Fibroblast of lung (primary cell): Measurements from ENCODE around the gene UBE2Q2. TPM values are rescaled to one million over a fixed set of nuclear protein-coding genes. Genes with fewer than 3 reads are reported as not detected.
"Not testable (repeated sequence)": the region's sequence is repeated elsewhere in the genome, so short reads cannot be mapped to it uniquely, and the experiment has no call there.

ENCODE experiments used
- DNase-seq, 2 donors: peaks; one replicate each; pipeline versions ENCODE4 v3.0.0 to v3.0.0-alpha.2; 2010; ENCODE audit warnings: low read depth in 2 of 2
- H2AFZ ChIP-seq: 2 replicates; pipeline ENCODE4 v1.5.1; 2012; ENCODE audit warnings: low read length, control low read depth, inconsistent platforms
- H3K27ac ChIP-seq: 2 replicates; pipeline ENCODE4 v1.5.1; 2011; ENCODE audit warnings: low read length, control low read depth; ENCODE audit not compliant: insufficient read depth
- H3K27me3 ChIP-seq: 2 replicates; pipeline ENCODE4 v1.5.1; 2011; ENCODE audit warnings: mild to moderate bottlenecking, low read length; ENCODE audit not compliant: control insufficient read depth, insufficient read depth
- H3K36me3 ChIP-seq: 2 replicates; pipeline ENCODE4 v1.5.1; 2011; ENCODE audit warnings: low read length; ENCODE audit not compliant: control insufficient read depth, insufficient read depth
- H3K4me1 ChIP-seq: 2 replicates; pipeline ENCODE4 v1.5.1; 2011; ENCODE audit warnings: low read length; ENCODE audit not compliant: control insufficient read depth, insufficient read depth; ENCODE audit errors: extremely low read depth
- H3K4me2 ChIP-seq: 2 replicates; pipeline ENCODE4 v1.5.1; 2011; ENCODE audit warnings: low read length, control low read depth; ENCODE audit not compliant: insufficient read depth; ENCODE audit errors: extremely low read depth
- H3K4me3 ChIP-seq, 4 experiments: fragments of 200-600 bp in 1 of 4; sonication (generic) in 1 of 4; replicated peaks in 1 of 4; 2 replicates each; pipeline ENCODE4 v1.5.1; 2011 to 2016; ENCODE audit warnings: low read length in 4 of 4, low read depth in 3 of 4, mild to moderate bottlenecking in 3 of 4, control low read depth in 2 of 4, inconsistent platforms in 1 of 4, mixed read lengths in 1 of 4; ENCODE audit not compliant: insufficient read depth in 1 of 4; ENCODE audit errors: control extremely low read depth in 1 of 4
- H3K79me2 ChIP-seq: 2 replicates; pipeline ENCODE4 v1.5.1; 2012; ENCODE audit warnings: mild to moderate bottlenecking, low read length, inconsistent platforms; ENCODE audit not compliant: control insufficient read depth, insufficient read depth
- H3K9ac ChIP-seq: 2 replicates; pipeline ENCODE4 v1.5.1; 2011; ENCODE audit warnings: mild to moderate bottlenecking, low read length, control low read depth; ENCODE audit not compliant: insufficient read depth
- H3K9me3 ChIP-seq: 2 replicates; pipeline ENCODE4 v1.5.1; 2012; ENCODE audit warnings: low read depth, low read length; ENCODE audit not compliant: control insufficient read depth, insufficient read depth
- H4K20me1 ChIP-seq: 2 replicates; pipeline ENCODE4 v1.5.1; 2011; ENCODE audit warnings: low read length; ENCODE audit not compliant: control insufficient read depth, insufficient read depth; ENCODE audit errors: extremely low read depth
- CTCF ChIP-seq, 2 donors: IDR thresholded peaks in 1 of 2; conservative IDR thresholded peaks in 1 of 2; 1 replicate in 1 of 2; 2 replicates in 1 of 2; pipeline ENCODE4 v1.5.1; 2011 to 2012; ENCODE audit warnings: low read length in 2 of 2, control low read depth in 1 of 2, inconsistent platforms in 1 of 2, low read depth in 1 of 2, mild to moderate bottlenecking in 1 of 2
- EZH2 ChIP-seq: IDR thresholded peaks from 2 replicates; pipeline ENCODE4 v1.5.1; 2012; ENCODE audit warnings: low read length, control low read depth, mild to moderate bottlenecking; ENCODE audit errors: missing control alignments
- polyA plus RNA-seq, 2 donors: library from polyadenylated mRNA; depleted of rRNA in 1 of 2; stranded (reverse) in 1 of 2; unstranded in 1 of 2; fragments of >200 nt; gene quantifications; 2 replicates each; pipeline ENCODE4 v1.2.1, GENCODE V29; 2011 to 2012; ENCODE audit warnings: missing spikeins in 1 of 2
- total RNA-seq: library from RNA; depleted of rRNA; stranded (reverse); fragments of >200 nt; gene quantifications from 2 replicates; pipeline ENCODE4 v1.2.1, GENCODE V29; 2014

The UBE2Q2 gene
- total and polyA plus RNA-seq, 2 donors (not counting 1 experiment from before 2014, with no cell fraction given): 55.7 to 62.6 TPM

- Histone ChIP-seq H3K4me3 (no peak overlapping the region), H3K79me2 (peaks cover 72% of the 10 kb centered on the region), H2AFZ (no peak overlapping the region), H3K4me2 (no peak overlapping the region), H3K27ac (no peak overlapping the region), H3K4me1 (no peaks in the 10 kb centered on the region), H3K36me3 (no peaks in the 10 kb centered on the region), H3K9me3 (no peaks in the 10 kb centered on the region), H4K20me1 (peaks cover 2% of the 10 kb centered on the region), H3K27me3 (no peaks in the 10 kb centered on the region), H3K9ac (no peak overlapping the region)
- DNase-seq: no peak
- no peak for TF ChIP-seq CTCF (conservative IDR thresholded peaks at IDR 0.05 in 1 of 2, IDR thresholded peaks at IDR 0.05 in 1 of 2; ENCODE audit: low read depth in 1 of 2, low read length in 2 of 2)
- TF ChIP-seq EZH2: no peak
Measured at GRCh38 chr15:75850708-75851107, 7.5 kb downstream of the UBE2Q2 start.

GRCh38 chr15:75851566-75851965 lies 8.3 kb downstream of the UBE2Q2 start:
- H3K9me3 ChIP-seq, H3K27me3 ChIP-seq, H3K4me3 ChIP-seq, H3K4me1 ChIP-seq, H3K9ac ChIP-seq, H3K27ac ChIP-seq, H2AFZ ChIP-seq, H4K20me1 ChIP-seq, H3K4me2 ChIP-seq, H3K36me3 ChIP-seq: not testable (repeated sequence)
- peaks cover 63% of the 10 kb centered on the region for H3K79me2 ChIP-seq
- DNase-seq: peak in 1 of 2 donors; percentile 16

- H3K27ac ChIP-seq: no peak overlapping the region
- DNase-seq: no peak
- no peak overlapping the region for H3K4me2 ChIP-seq
- H4K20me1 ChIP-seq: peaks cover 2% of the 10 kb centered on the region
- no peak overlapping the region for H2AFZ ChIP-seq
- H3K4me1 ChIP-seq: no peaks in the 10 kb centered on the region
- no peak overlapping the region for H3K9ac ChIP-seq
- H3K4me3 ChIP-seq: no peak overlapping the region
- no peaks in the 10 kb centered on the region for H3K27me3 ChIP-seq
- H3K9me3 ChIP-seq: no peaks in the 10 kb centered on the region
- TF ChIP-seq EZH2: no peak
- TF ChIP-seq CTCF (conservative IDR thresholded peaks at IDR 0.05 in 1 of 2, IDR thresholded peaks at IDR 0.05 in 1 of 2; ENCODE audit: low read depth in 1 of 2, low read length in 2 of 2): no peak
- H3K36me3 ChIP-seq: no peaks in the 10 kb centered on the region
- H3K79me2 ChIP-seq: peaks cover 10% of the 10 kb centered on the region
Measured at GRCh38 chr15:75857886-75858285, 14.6 kb downstream of the UBE2Q2 start.
